ENCODE measurements around the gene MFGE8. TPM values are rescaled to one million over a fixed set of nuclear protein-coding genes. Genes with fewer than 3 reads are reported as not detected.

MFGE8 gene
- total RNA-seq, 1 experiment from 2014 or later = 33.5 TPM

DNA sequence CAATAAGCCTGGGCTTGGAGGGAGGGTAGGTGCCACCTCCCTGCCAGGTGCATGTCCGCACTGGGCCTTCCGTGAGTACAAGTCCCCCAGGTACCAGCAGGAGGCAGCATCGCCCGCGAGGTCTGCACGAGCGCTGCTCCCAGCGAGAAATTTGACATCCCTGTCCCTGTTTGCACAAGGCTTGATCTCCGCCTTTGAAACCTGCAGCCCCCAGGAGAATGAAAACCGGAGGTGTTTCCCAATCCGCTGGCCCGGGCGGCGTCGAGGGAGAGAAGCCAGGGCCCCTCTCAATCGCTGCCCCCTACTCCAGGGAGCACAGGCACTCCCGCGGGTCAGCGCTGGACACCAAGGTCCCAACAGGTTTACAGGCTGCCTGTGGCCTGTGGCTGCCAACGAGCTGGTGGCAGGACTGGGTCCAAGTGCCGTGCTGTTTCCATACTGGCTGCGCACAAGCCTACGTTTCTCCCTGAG, 18.8 kb downstream of the MFGE8 start:
- H3K27me3 ChIP-seq = 0 out of 2 replicates have a peak, but pooled peaks cover 4% of the 10 kb centered on the region
- no peaks in the 10 kb centered on the region for H3K9me3 ChIP-seq
- no peak overlapping the region for H3K4me3 ChIP-seq
- no peaks in the 10 kb centered on the region; the same call in 1 of the 2 replicates for H3K36me3 ChIP-seq
- DNase-seq = no peak

GRCh38 chr15:88891540-88892254, 21.5 kb downstream of the MFGE8 start:
- Histone ChIP-seq H3K9me3 (no peaks in the 10 kb centered on the region), H3K27me3 (0 out of 2 replicates have a peak, but pooled peaks cover 4% of the 10 kb centered on the region), H3K36me3 (no peaks in the 10 kb centered on the region), H3K4me3 (no peak overlapping the region)
- DNase-seq = no peak

DNA sequence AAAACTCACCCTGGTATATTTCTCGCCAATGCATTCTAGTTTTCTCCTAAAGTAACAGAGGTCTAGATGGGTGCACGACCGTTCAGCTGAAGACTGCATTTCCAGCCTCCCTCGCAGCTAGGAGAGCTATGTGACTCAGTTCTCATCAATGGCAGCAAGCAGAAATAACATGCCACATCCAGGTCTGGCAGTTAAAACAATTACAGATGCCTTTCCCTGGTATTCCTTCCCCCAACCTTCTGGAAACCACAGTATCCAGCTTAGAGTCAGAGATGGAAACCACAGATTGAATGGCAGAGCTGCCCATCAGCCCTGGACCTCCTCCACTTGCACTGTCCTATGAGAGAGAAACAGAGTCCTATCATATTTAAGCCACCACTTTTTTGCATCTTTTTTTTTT, 22.7 kb downstream of the MFGE8 start:
- Histone ChIP-seq H3K9me3 (no peaks in the 10 kb centered on the region), H3K36me3 (no peaks in the 10 kb centered on the region), H3K4me3 (no peak overlapping the region), H3K27me3 (0 out of 2 replicates have a peak, but pooled peaks cover 4% of the 10 kb centered on the region)
- DNase-seq = no peak

- Histone ChIP-seq H3K9me3 (no peaks in the 10 kb centered on the region), H3K4me3 (no peak overlapping the region), H3K36me3 (no peaks in the 10 kb centered on the region), H3K27me3 (no peaks in the 10 kb centered on the region)
- no peak for DNase-seq
Observed at GRCh38 chr15:88888719-88889118, 24.5 kb downstream of the MFGE8 start.

DNA sequence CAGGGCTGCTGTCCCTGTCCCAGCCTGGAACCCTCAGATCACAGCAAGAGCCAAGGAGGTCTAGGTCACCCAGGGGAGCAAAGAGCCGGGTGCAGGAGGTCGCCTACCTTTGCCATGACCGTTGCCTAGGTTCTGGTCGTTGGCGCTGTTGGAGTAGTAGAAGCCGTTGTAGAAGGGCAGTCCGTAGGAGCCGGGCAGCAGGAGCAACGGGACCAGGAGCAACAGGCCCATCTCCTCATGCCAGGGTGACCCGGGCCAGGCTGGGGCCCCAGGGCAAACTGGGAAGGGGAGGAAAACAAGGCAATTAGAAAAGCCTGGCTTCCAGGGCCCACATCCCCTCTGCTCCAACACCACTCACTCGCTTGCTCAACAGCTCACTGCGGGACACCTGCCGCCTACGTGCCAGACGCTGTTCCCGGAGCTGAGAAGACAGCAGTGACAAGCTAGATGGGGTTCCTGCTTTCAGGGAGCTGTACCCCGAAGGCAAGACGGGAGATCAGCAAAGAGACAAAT, 26.1 kb downstream of the MFGE8 start:
- Histone ChIP-seq H3K27me3 (no peaks in the 10 kb centered on the region), H3K36me3 (no peaks in the 10 kb centered on the region), H3K4me3 (no peak overlapping the region), H3K9me3 (no peaks in the 10 kb centered on the region)
- no peak for DNase-seq

GRCh38 chr15:88882785-88883184, 30.4 kb downstream of the MFGE8 start:
- Histone ChIP-seq H3K36me3 (no peaks in the 10 kb centered on the region), H3K4me3 (no peak overlapping the region)
- DNase-seq = peak; percentile 36

DNA sequence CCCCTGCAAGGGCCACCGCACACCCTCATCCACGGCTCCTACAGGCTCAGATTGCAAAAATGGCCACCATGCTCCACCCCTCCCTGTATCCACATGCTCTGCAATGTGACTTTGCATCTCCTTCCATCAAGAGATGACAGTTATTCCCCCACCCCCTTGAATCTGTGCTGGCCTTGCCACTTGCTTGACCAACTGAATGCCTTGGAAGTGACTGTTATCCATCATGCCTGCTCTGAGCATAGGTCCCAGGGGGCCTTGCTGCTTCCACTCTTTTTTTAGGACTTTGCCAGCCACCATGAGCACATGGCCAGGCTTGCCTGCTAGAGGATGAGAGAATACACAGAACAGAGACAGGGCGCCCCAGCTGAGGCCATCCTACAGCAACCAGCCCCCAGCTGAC, 31.4 kb downstream of the MFGE8 start:
- no peak for DNase-seq
- no peaks in the 10 kb centered on the region for H3K36me3 ChIP-seq
- H3K4me3 ChIP-seq = no peak overlapping the region

More at GRCh38 chr15:88882785-88883184, 30.4 kb downstream of the MFGE8 start:
- H3K27me3 ChIP-seq = no peaks in the 10 kb centered on the region
- no peaks in the 10 kb centered on the region for H3K9me3 ChIP-seq

GRCh38 chr15:88880944-88881740, 32.0 kb downstream of the MFGE8 start:
- no peaks in the 10 kb centered on the region for H3K9me3 ChIP-seq
- DNase-seq = no peak
- H3K36me3 ChIP-seq = no peaks in the 10 kb centered on the region
- no peak overlapping the region for H3K4me3 ChIP-seq
- no peaks in the 10 kb centered on the region for H3K27me3 ChIP-seq

More for the DNA sequence above, 31.4 kb downstream of the MFGE8 start:
- no peaks in the 10 kb centered on the region for H3K9me3 ChIP-seq
- H3K27me3 ChIP-seq = no peaks in the 10 kb centered on the region

DNA sequence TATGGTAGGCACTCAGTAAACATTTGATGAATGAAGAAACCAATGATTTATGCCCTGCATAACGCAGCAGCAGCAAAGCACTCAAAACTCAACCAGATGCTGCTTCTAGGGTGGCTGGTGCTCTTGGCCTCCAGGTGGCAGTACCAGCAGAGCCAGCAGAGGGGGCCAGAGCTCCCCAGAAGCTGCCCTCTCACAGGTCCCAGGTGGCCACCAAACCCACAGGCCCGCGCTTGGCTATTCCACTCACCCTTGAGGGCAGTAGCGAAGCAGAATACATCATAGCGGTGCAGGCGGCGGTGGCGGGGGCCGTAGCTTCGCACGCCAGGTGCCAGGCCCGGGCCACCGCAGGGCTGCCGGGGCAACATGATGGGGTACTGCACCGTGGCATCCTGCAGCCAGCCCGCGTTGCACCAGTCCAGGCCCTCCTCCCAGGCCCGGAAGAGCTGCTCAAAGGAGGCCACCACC, 34.4 kb downstream of the MFGE8 start:
- Histone ChIP-seq H3K4me3 (no peak overlapping the region), H3K27me3 (no peaks in the 10 kb centered on the region), H3K9me3 (no peaks in the 10 kb centered on the region), H3K36me3 (no peaks in the 10 kb centered on the region)
- peak; percentile 64 for DNase-seq

DNA sequence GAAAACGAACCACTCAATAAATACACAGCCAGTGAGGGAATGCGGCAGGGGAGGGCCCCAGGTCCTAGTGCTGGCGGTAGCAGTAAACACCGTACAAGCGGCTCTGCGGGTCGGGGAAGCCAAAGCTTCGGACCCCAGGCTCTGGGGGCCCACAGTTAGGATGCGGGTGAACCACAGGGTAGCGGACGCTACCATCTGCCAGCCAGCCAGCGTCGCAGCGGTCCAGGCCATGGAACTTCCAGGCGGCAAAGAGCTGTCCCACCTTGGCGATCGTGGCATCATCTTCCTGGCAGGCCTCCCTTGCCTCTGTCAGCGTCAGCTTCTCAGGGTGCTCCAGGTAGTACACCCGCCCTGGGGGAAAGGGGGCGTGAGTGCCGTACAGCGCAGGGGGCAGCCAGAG, 35.3 kb downstream of the MFGE8 start:
- no peak for DNase-seq
- Histone ChIP-seq H3K9me3 (no peaks in the 10 kb centered on the region), H3K4me3 (no peak overlapping the region), H3K27me3 (no peaks in the 10 kb centered on the region), H3K36me3 (no peaks in the 10 kb centered on the region)

DNA sequence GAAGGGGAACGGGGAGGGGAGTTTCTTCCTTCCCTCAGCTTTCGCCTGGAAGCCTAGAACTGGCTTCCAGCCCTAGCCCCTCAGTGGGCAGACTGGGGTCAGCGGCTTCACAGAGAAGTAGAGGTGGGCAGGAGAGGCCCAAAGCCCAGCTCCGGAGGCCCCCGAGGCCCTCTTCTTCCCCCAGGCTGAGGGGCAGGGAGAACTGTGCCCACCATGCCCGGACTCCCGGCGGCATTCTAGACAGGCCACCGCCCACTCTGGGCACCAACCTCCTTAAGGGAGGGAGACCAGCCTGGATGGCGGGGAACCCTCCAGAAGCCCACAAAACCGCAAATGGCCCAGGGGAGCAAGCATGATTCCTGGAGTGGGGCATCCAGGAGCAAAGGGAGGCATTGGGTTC, 35.8 kb downstream of the MFGE8 start:
- no peak overlapping the region for H3K4me3 ChIP-seq
- DNase-seq = no peak
- H3K36me3 ChIP-seq = no peaks in the 10 kb centered on the region
- H3K27me3 ChIP-seq = no peaks in the 10 kb centered on the region
- no peaks in the 10 kb centered on the region for H3K9me3 ChIP-seq

DNA sequence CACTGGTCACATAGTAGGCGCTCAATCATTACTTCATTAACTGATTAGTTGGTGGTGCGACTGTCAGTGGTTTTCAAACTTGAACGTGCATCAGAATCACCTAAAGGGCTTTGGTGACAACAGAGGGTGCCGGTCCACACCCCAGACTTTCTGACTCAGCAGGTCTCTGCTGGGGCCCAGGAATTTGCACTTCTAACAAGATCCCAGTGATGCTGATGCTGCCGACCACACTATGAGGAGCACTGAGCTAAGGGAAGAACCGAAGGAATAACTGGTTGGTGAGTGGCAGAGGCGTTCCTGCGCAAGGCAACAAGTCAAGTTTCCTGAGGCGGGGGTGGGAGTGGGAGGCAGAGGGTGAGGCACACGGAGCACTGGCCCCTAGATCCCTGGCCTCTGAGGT, 36.6 kb downstream of the MFGE8 start:
- Histone ChIP-seq H3K27me3 (no peaks in the 10 kb centered on the region), H3K9me3 (no peaks in the 10 kb centered on the region), H3K4me3 (no peak overlapping the region), H3K36me3 (no peaks in the 10 kb centered on the region)
- no peak for DNase-seq

- Histone ChIP-seq H3K4me3 (no peak overlapping the region), H3K9me3 (no peaks in the 10 kb centered on the region), H3K27me3 (no peaks in the 10 kb centered on the region), H3K36me3 (no peaks in the 10 kb centered on the region)
- no peak for DNase-seq
Observed at GRCh38 chr15:88874684-88875083, 38.5 kb downstream of the MFGE8 start.

DNA sequence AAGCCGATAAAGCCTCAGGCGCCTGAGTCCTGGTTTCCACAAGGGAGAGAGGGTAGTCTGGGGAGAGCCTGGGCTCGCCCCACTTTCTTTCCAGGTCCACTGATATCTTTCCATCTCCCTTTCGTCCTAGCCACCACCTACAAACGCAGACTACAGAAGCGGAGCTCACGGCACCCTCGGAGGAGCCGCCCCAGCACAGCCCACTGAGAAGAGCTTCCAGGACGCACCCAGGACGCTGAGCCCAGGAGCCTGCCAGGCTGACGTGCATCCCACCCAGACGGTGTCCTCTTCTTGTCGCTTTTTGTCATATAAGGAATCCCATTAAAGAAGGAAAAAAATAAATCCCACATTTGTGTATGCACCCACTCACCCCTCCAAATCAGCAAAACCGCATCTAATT, 38.9 kb downstream of the MFGE8 start:
- H3K27me3 ChIP-seq = no peaks in the 10 kb centered on the region
- no peak overlapping the region for H3K4me3 ChIP-seq
- no peak for DNase-seq
- no peaks in the 10 kb centered on the region for H3K9me3 ChIP-seq
- H3K36me3 ChIP-seq = no peaks in the 10 kb centered on the region

GRCh38 chr15:88873786-88874185, 39.4 kb downstream of the MFGE8 start:
- no peaks in the 10 kb centered on the region for H3K36me3 ChIP-seq

GRCh38 chr15:88872706-88873105, 40.5 kb downstream of the MFGE8 start:
- H3K27me3 ChIP-seq = no peaks in the 10 kb centered on the region
- H3K9me3 ChIP-seq = no peaks in the 10 kb centered on the region
- H3K36me3 ChIP-seq = no peaks in the 10 kb centered on the region
- DNase-seq = no peak
- no peak overlapping the region for H3K4me3 ChIP-seq

More at GRCh38 chr15:88873786-88874185, 39.4 kb downstream of the MFGE8 start:
- Histone ChIP-seq H3K9me3 (no peaks in the 10 kb centered on the region), H3K4me3 (no peak overlapping the region), H3K27me3 (no peaks in the 10 kb centered on the region)
- no peak for DNase-seq

GRCh38 chr15:88872106-88872505, 41.1 kb downstream of the MFGE8 start:
- Histone ChIP-seq H3K4me3 (no peak overlapping the region), H3K36me3 (no peaks in the 10 kb centered on the region), H3K9me3 (no peaks in the 10 kb centered on the region), H3K27me3 (no peaks in the 10 kb centered on the region)
- no peak for DNase-seq
